GM18499 (cell line): ENCODE measurements around the gene SAA2.

ENCODE experiments used
- ATAC-seq: cut with Tn5 transposase; IDR thresholded peaks from one replicate; pipeline ENCODE4 v1.9.1; 2021; ENCODE audit warnings: moderate number of reproducible peaks; ENCODE audit not compliant: insufficient read depth, unreplicated experiment

SAA2 gene

DNA sequence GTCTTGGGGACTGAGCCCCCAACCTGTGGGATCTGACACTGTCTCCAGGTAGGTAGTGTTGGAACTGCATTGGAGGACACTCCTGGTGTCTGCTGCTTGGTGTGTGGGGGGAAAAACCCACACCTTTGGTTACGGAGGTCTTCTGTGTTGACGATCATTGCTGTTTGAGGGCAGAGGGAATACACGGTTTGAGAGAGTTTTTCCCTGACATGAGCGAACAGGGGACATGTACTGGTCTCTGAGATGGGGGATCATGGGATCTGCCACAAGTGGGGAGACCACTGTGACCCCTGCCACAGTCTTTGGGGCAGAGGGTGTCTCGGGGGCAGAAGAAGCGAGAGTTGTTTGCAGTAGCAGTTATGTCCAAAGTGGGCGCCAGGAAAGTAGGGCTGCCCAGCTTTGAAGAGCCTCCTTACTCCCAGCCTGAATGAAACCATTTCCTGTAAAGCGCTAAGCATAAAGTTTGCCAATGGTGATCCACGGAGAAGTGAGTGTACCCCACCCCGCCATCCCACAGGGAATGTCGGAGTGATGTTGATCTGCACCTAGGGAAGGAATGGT, 5.4 kb upstream of the SAA2 start:
- no peak for ATAC-seq

DNA sequence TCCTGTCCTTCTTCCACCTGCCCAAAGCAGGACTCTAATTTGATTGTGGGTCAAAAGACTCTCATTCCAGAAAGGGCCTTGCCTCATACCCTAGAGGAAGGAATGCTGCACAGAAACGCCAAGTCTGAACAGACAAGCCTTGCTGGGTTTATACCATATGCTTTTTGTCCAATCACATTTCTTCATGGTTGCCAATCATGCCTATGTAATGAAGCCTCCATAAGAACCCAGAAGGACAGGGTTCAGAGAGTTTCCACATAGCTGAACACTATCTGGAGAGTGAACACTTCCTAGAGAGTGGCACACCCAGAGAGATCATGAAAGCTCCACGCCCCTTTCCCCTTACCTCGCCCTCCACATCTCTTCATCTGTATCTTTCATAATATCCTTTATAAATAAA, 4.8 kb upstream of the SAA2 start:
- ATAC-seq, result no peak

DNA sequence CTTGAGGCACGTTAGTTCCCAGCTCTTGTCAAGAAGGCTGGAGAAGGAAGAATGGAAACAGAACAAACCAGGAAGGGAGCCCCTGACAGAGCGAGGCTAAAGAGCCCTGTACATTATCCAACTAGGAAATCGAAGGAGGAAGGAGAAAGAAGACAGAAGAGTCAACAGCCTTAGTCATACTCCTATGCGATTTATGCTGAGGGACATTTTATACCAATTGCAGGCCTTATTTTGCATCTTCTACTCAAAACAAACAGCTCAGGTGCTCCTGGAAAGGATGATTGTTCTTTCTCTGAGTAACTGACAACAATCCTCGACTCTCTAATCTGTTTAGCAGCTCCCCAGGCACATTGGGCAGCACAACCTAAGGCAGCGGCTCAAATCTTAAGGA, 1.3 kb downstream of the SAA2 start:
- peak; percentile 16 for ATAC-seq

DNA sequence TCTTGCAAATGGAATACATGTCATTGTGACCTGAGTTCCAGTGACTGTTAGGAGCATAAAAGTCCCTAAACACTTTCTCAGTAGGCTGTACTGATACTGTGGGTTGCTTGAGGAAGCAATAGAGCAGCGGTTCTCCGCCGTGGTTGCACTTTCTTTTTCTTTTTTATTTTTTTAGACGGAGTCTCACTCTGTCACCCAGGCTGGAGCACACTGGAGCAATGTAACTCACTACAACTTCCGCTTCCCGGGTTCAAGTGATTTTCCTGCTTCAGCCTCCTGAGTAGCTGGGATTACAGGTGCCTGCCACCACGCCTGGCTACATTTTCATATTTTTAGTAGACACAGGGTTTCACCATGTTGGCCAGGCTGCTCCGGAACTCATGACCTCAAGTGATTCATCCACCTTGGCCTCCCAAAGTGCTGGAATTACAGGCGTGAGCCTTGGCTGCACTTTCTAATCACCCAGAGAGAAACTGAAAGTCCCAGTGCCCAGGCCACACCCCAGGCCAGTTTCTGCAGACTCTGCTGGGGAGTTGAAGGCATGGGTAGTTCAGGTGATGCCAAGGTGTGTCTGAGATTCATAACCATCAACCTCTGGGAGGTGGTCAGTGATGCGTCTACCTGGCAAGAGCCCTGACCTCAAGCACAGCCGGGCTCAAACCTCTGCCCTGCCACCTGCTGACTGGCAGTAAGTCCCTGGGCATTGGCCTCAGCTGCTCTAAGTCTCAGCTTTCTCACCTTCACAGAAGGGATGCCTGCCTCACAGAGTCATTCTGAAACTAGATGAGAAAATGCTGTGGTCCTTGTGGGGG, 1.9 kb downstream of the SAA2 start:
- ATAC-seq, result peak; percentile 59

DNA sequence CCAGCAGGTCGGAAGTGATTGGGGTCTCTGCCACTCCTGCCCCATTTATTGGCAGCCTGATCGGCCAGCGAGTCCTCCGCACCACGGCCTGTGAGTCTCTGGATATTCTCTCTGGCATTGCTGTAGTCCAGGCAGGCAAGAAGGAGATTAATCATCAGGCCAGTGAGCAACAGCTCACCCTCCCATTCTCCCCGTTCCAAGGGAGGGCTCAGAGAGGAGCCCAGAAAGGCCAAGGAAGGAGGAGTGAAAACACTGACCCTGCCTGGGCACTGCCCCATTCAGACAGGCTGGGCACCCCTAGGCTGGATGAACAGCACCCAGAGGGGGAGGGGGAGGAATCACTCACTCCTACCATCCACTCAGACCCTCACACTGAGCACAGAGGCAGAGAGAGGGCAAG, 3.1 kb downstream of the SAA2 start:
- ATAC-seq, result no peak

DNA sequence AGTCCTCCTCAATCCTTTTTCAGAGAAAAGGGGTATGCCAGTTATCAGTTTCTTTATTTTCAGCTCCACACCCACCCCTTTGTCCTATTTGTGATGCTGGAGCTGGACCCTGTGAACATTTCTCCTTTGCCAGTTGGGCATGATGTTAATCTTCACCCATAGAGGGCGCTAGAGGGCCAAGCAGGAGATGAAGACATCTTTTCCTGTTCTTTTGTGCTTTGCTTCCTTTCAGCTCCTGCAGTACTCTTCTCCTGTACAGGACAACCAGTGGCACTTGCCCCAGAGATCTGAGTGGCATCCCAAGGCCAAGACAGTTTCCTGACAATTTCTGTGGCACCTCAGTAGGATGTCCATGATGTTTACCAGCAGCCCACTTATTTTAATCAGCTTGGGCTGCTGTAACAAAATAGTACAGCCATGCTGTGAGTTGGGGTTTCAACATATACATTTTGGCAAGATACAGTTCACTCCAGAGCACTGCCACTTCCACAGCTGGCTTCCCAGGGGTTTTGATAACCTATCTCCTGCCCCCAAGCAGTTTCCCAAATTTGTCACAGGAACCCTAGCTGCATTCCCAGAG, 4.6 kb downstream of the SAA2 start:
- no peak for ATAC-seq

DNA sequence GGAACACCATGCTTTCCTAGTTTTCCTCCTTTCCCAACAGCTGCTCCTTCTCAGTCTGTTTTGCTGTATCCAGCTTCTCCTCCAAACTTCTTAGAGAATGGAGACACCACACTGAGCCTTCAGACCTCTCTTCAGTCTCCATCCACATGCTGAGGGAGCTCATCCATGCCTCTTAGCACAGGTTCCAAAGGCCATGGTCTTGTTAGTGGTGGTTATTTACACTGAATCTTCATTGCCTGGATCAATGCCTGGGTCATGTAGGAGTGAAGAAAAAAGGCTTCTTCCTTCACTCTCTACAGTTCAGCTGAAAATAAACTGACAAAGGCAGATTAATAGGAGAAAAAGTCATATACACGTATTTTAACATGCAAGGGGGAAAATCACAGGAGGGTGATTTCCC, 8.8 kb downstream of the SAA2 start:
- no peak for ATAC-seq

DNA sequence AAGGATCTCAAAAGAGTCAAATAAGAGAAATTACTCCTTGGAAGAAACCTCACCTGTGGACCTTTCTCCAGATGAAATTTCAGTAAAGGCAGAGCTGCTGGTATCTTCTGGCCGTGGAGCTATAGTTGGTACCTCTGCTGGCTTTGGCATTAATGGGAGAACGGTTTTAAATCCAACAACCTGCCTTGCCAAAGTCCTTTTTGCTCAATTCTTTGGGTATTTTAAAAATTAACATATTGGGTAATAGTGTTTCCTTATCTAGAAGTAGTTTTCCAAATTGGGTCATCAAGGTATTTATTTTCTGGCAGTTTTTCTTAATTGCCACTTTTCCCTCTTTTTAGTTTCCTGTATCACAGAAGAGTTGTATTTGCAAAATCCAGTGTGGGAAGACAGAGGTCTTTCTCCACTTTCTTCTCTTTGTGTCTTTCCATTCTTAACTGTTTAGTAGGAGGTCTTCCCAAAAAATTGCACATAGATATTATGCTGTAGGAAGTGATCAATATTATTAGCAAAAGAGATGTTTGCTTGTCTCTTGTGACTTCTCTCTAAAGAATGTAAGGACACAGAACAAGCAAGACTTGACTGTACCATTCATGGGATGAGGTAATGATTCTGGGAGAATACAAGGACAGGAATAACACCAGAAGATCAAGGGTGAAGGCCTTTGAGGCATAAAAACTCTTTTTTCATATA, 11.7 kb downstream of the SAA2 start, which contains the start of gene SAA4:
Gene SAA4 (minus strand): TSS at position 139 of the 693 bp plus-strand sequence. CDS start 876 bp downstream, outside the sequence.
- ATAC-seq, result no peak

DNA sequence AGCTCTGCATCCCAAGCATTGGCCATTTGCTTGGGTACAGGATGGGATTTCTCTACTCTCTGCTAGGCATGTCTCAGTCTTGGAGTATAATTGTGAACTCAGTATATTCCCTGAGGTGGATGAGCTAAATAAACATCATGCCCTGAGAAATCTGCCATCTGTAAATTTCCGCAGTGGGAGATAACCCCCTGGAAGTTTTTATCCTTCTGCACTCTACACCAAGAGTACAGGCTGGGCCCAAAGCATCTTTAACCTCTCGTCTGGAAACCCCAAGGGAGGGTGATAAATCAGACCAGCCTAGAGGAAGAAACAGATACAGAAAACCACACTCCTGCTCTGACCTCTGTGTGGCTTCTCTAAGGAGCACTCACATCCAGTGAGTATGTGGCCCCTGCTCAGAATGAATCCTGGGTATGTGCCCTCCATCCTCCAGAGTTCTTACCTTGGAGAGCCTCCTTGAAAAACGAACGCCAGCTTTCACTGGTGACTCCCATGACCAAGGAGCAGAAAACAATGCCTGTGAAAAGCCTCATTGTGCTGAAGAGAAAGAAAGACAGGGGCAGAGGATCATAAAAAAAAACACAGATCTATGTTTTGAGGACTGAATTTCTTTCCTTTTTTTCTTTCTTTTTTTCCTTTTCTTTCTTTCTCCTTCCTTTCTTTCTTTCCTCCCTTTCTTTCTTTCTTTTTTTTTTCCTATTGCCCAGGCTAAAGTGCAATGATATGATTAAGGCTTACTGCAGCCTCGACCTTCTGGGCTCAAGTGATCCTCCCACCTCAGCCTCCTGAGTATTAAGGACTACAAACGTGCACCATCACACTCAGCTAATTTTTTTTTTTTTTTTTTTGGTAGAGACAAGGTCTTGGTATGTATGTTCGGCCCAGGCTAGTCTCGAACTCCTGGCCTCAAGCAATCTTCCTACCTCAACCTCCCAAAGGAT, 12.8 kb downstream of the SAA2 start:
- ATAC-seq, result no peak

DNA sequence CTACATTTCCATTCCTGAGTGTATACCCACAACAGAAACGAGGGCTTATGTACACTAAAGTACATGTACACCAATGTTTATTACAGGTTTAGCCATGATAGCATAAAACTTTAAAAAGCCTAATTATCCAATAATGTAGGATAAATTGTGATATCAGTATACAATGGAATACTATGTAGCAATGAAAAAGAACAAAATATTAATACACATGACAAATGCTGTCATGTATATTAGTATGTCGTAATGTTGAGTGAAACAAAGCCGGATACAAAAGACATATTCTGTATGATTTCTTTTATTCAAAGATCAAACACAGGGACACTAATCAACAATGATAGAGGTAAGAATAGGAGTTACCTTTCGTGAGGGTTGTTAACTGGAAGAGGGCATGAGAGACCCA, 14.6 kb downstream of the SAA2 start:
- no peak for ATAC-seq

DNA sequence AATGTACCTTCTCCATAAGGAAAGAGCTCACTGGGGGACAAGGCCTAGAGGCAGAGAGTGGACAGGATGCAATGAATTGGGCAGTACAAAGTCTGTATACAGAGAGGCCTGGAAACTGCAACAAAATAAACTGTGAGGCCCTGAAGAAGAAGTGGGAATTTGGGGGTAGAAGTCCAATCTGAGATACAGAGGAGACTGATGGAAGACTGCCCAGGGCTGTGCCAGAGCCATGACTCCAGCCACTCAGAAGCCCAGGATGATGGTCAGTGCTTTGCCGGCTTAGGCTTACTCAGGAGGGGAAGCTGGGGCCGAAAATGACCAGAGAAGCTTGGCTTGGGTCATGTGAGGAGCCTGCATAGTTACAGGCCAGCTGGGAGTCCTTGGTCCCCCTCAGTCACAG, 17.6 kb downstream of the SAA2 start:
- ATAC-seq, result no peak

DNA sequence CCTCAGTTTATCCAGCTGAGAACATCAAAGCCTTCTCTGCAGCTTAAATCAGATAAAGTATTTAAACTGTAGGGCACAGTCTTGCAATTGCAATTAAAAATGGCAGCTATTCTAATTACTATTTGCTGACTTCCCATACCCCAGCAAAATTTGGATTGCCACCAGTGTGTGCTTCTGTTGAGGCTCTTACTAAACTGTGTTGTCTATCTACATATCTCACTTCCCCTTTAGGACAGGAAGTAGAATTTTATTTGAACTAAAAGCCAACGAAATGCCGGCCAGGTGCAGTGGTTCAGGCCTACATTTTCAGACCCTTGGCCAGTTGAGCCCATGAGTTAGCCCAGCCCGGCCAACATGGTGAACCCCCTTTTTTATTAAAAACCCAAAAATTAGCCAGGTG, 19.0 kb downstream of the SAA2 start:
- peak; percentile 95 for ATAC-seq

DNA sequence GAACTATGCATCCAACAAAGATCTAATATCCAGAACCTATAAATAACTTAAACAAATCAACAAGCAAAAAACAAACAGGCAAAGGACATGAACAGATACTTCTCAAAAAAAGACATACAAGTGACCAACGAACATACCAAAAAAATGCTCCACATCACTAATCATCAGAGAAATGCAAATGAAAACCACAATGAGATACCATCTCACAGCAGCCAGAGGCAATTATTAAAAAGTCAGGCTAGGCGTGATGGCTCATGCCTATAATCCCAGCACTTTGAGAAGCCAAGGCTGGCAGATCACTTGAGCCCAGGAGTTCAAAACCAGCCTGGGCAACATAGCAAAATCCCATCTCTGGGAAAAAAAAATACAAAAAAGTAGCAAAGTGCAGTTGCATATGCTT, 22.6 kb downstream of the SAA2 start:
- no peak for ATAC-seq

DNA sequence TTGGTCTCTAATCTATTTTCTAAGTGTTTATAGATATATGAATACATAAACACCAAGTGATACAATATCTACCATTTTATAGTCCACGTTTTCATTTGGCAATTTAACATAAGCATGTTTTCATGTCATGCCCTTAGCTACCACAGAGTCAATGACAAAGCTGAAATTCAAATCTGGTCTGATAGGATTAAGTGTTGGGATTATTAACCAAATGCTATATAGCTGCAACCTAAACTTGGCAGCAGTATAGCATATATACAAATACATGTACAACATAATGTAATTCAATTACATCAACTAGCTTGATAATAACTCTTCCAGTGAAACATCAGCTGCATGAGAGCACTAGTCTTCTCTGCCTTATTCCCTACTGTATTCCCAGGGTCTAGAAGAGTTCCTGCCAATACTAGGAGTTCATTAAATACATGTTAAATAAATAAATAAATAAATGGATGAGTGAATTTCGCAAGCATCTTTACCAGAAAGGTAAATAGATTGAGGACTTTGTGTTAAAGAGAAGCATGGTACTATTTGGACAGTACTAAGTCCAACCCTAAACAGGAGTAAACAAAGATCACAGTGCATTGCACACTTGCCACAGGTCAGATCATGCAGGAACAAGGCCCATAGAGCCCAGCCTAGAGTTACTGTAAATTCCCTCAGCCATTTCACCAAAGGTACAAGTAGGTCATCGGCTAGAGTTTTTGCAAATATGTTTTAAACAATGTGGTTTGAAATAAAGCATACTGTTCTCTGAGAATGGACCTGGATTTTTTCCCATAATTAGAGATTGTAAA, 24.7 kb downstream of the SAA2 start:
- ATAC-seq, result no peak

DNA sequence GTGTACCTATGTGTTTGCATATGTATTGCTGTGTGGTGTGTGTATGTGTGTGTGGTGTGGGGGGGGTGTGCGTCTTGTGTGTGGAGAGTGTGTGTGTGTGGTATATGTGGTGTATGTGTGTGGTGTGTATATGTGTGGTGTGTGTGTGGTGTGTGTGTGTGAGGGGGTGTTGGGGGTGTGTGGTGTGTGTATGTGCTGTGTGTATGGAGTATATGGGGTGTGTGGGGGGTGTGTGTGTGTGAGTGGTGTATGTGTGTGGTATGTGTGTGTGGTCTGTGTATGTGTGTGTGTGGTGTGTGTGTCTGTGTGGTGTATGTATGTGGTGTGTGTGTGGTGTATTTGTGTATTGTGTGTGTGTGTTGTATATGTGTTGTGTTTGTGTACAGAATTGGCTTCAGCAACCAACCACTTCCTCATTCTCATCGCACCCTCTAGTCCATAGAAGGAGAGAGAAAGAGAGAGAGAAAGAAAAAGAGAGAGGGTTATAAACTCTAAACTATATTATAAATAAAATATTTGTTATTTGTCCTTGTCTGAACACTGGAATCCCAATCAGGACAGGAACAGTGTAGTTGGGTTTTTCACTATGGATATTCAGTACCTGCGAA, 25.6 kb downstream of the SAA2 start:
- no peak for ATAC-seq

DNA sequence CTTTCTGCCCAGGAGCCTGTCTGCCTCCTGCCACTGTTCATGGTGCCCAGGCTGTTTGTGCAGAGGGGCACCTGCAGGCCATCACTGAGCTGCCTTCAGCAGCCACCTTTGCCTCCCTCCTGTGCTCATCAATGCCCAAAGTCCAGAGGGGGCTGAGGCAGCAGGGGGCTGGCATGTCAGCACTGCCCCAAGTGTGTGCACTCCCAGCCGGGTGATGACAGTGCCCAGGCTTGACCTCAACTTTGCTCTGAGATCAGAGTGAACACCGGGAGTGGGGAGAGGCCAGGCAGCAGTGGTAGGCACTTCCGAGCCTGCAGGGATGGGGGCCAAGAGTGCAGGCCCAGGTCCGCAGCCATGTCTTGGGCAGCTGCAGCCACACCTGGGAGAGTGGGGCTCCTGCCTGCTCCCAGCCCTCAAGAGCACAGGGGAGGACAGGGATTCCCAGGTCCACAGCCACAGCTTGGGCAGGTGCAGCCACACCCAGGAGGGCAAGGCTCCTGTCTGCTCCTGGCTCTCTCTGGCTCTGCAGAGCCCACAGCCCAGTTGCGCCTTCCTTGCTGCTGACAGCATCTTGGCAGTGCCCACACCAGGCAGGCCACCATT, 27.1 kb downstream of the SAA2 start:
- ATAC-seq, result no peak

DNA sequence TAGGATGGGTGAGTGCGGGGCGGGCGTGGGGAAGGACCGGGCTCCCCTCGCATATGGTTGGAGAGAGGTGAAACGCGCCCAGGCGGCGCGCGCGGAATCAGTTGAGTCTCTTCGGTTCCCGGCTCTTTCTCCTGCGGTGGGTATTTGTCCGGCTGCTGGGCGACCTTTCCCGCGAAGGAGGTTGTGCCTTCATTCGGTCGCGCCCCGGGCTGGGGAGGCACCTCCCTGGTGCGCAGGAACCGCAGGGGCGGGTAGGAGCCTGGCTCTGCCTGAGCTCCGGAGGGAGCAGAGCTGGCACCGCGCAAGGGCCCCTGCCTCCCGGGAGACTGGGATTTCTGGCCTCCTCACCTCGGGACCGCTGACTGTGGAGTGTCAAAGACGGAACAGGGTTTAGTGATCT, 39.4 kb downstream of the SAA2 start:
- no peak for ATAC-seq

DNA sequence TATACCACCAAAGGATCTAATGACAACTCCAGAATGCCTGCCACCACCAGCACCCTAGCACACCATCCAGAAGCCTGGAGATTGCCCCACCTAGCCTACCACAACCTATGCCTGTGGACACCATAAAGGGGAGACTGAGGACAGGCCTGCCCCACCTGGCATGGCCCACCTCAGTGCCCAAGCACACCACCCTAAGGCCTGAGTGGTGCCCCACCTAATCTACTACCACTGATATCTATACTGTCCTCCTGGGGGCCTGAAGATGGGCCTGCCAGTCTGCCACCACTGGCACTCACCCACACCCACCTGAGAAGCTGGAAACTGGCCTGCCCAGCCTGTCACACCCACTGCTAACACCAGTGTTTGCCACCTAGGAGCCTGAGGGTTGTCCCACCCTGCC, 43.7 kb downstream of the SAA2 start:
- ATAC-seq, result no peak

DNA sequence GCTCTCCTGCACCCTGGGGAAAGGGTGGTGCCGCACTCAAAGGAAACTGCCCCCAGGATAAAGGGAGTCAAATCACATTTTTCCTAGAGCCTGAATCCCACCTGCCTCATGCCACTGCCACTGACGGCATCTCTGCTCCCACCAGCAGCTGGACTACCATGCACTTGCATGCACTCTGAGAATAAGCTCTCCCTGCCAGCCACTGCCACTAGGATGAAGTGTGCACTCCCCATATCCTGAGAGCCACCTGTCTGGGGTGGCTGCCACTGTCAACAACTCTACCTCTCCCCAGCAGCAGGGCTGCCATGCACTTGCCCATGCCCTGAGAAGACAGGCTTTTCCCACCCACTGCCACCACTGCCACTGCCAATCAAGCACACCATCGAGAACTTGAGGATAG, 44.2 kb downstream of the SAA2 start:
- no peak for ATAC-seq
